ENCODE data around the gene NGRN.

The NGRN gene

DNA sequence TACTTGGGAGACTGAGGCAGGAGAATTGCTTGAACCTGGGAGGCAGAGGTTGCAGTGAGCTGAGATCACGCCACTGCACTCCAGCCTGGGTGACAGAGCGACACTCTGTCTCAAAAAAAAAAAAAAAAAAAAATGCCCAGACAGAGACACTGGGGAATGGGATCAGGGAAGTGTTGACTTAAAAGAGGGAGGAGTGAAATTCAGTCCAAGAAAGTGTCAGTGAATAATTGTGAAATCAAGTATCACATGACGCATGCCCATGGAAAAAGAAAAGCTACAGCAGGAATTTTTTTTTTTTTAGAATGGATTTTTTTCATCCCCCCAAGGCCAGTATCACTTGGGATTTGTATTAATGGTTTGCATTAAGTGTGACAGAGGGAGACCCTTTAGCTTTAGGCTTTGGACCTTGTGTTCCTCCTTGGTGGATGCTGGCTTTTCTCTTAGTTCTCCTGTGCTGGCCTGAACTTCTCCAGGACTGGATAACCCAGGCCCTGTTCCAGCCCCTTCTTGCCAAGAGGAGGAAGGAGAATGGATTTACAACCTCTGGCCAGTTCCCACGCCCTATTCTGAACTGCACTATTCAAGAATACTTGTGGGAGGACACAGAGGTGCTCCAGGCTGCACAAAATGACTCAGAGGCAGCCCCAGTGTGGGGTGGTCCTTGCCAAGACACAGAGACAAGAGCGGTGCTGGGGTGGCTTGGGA lies 50.0 kb downstream of the NGRN start:
- peak in 25 of 56 donors; percentile 14 to 76 (median 48) for DNase-seq

DNA sequence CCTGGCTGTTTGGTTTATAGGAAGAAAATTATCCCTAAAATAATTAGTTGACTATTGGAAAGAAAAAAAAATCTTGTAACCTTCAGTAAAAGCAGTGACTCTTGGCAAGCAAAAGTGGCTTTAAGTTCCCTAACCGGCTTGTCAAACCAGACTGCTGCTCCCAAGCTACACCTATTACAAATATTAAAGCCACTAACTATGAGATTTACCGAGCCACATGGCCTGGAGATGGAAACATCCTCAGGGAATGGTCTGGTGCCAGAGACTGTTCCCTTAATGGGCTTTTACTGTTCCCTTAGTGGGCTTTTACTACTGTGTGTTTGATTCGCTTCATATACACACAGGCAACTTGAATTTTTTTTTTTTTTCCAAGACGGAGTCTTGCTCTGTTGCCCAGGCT lies 50.7 kb downstream of the NGRN start:
- no peak for DNase-seq

DNA sequence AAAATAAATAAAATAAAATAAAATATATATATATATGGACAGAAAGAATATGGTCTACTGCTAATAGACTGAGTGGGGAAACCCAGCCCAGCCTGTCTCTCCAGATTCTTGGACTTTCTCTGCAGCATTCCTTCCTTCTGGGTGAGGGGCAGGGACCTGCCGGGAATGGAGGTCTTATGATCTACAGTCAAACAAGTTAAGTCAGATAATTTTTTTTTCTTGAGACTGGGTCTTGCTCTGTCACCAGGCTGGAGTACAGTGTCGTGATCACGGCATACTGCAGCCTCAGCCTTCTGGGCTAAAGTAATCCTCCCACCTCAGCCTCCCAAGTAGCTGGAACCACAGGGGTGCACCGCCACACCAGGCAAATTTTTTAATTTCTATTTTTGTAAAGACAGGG lies 53.1 kb downstream of the NGRN start:
- DNase-seq: no peak

DNA sequence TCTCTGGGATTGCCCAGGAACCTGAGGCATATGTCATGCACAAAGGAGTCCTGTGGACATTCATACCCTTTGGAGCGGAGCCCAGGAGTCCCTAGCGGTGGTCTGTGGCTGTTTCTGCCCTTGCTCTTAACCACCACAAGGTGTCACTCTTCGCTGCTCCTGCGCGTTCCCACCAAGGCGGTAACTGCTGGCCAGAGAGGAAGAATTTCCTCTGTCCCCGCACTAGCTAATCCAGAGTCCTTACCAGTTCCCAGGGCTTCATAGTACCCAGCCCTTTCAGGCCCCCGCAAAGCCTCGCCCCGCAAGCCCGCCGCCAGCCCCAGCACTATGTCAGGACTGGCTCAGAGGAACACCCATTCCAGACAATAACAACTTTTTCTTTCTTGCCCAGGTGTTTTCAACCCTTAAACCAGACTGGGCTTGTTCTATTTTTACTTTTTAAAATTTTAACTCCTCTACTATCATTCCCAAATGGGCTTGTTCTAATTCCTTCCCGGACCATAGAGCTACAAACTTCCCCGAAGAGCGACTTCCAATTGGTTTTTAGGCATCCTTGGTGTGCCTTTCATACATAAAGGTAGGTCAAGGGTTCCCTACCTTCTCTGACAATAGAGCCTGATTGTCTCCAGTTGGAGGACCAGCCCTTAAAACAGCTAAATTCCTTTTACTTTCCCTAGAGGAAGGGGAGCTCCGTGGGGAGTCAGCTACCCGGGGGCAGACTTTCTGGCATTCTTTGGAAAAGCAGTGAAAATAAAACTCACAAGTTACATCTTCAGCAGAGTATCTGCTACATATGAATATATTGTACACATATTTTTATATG lies 54.8 kb downstream of the NGRN start:
- DNase-seq: peak in 55 of 56 donors; percentile 20 to 86 (median 65)

DNA sequence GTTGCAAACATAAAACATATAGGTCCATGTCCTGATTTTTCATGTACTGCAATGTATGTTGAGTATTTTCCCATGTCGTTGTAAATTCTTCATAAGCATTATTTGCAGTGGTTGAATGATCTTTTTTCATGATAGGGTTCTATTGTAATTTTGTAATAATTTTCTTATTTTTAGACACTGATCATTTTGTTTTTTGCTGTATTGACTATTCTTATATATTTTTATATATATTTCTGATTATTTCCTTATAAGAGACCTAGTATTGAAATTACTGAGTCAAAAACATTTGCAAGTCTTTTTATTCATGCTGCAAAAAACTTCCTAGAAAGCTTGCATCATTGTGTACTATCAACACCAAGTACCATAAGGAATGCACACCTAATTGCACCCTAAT lies 55.4 kb downstream of the NGRN start:
- no peak for DNase-seq
